ENCODE measurements around the gene GARRE1. TPM values are rescaled to one million over a fixed set of nuclear protein-coding genes. Genes with fewer than 3 reads are reported as not detected.

GARRE1 gene
- total and polyA plus RNA-seq, 2 experiments from 2014 or later, result 16.0 to 20.0 TPM

- Mint-ChIP-seq H3K9me3 (no peaks in the 10 kb centered on the region), H3K27me3 (ENCODE audit: insufficient read depth, low read depth, poor library complexity) (peaks cover under 1% of the 10 kb centered on the region), H3K27ac (no peak overlapping the region), H3K36me3 (ENCODE audit: low read depth) (no peaks in the 10 kb centered on the region), H3K4me1 (peaks cover 8% of the 10 kb centered on the region), H3K4me3 (no peak overlapping the region)
- ATAC-seq (no peak), DNase-seq (ENCODE audit: low spot score) (no peak)
- H3K9me2 ChIP-seq (ENCODE audit: insufficient read depth), result no peaks in the 10 kb centered on the region
- peaks cover 2% of the 10 kb centered on the region; the same call in 1 of the 2 replicates for H3K4me1 ChIP-seq (ENCODE audit: insufficient read depth)
- H3K4me2 ChIP-seq, result no peak overlapping the region
- H3F3A ChIP-seq (replicated peaks; ENCODE audit: low read depth), result no peaks in the 10 kb centered on the region
- H3K27me3 ChIP-seq (ENCODE audit: insufficient read depth), result no peaks in the 10 kb centered on the region
- 0 out of 2 replicates have a peak, but pooled peaks cover 5% of the 10 kb centered on the region for H4K20me1 ChIP-seq (replicated peaks; ENCODE audit: insufficient read depth)
- no peak overlapping the region for H2AFZ ChIP-seq
- H3K27ac ChIP-seq (ENCODE audit: low read depth), result 0 out of 2 replicates have a peak overlapping the region, but pooled peaks have one; percentile 0
- H3K79me2 ChIP-seq (replicated peaks; ENCODE audit: insufficient read depth), result peaks cover 29% of the 10 kb centered on the region; the same call in 1 of the 2 replicates
- no peak for TF ChIP-seq NANOG (IDR thresholded peaks at IDR 0.05; ENCODE audit: borderline replicate concordance)
- TF ChIP-seq EZH2phosphoT487 (IDR thresholded peaks at IDR 0.05; ENCODE audit: unreplicated experiment), result no peak
- no peak for TF ChIP-seq CREB1 (CRISPR knock-in tag; IDR thresholded peaks at IDR 0.05; ENCODE audit: low read depth)
- no peak for TF ChIP-seq CTCF (conservative IDR thresholded peaks at IDR 0.05; ENCODE audit: low read depth in 2 of 2)
- no peak for TF ChIP-seq ETS1 (IDR thresholded peaks at IDR 0.05)
- no peak for TF ChIP-seq STAT1 (IDR thresholded peaks at IDR 0.05; ENCODE audit: unreplicated experiment)
- no peak for TF ChIP-seq POLR2AphosphoS5 (IDR thresholded peaks at IDR 0.05; ENCODE audit: low read depth)
- TF ChIP-seq JUNB (IDR thresholded peaks at IDR 0.05; ENCODE audit: unreplicated experiment), result no peak
- no peak for TF ChIP-seq ZNF462 (CRISPR knock-in tag; IDR thresholded peaks at IDR 0.05)
- no peaks in the 10 kb centered on the region for H3K36me3 ChIP-seq (ENCODE audit: insufficient read depth)
- no peak overlapping the region for H3K4me3 ChIP-seq
These were observed 20.7 kb downstream of the GARRE1 start for GRCh38 chr19:34274827-34275625.

Measured in GM23338 (cell line).